Chondrocyte (in vitro differentiated cells): ENCODE data around the gene PLSCR1. TPM values are rescaled to one million over a fixed set of nuclear protein-coding genes. Genes with fewer than 3 reads are reported as not detected.

Source experiments
- DNase-seq: peaks from one replicate; pipeline ENCODE4 v3.0.0; 2021; ENCODE audit warnings: mixed read lengths, low spot score
- H3K27ac Mint-ChIP-seq: one replicate; pipeline ENCODE4 v1.8.0; 2021; ENCODE audit warnings: mild to moderate bottlenecking, moderate library complexity, mixed read lengths; ENCODE audit not compliant: unreplicated experiment
- H3K27me3 Mint-ChIP-seq: 2 replicates; pipeline ENCODE4 v1.8.0; 2021; ENCODE audit warnings: low read depth, mixed read lengths
- H3K36me3 Mint-ChIP-seq: 2 replicates; pipeline ENCODE4 v1.8.0; 2021; ENCODE audit warnings: low read depth, mixed read lengths
- H3K4me1 Mint-ChIP-seq: 2 replicates; pipeline ENCODE4 v1.8.0; 2021; ENCODE audit warnings: low read depth, mild to moderate bottlenecking, mixed read lengths
- H3K4me3 Mint-ChIP-seq: one replicate; pipeline ENCODE4 v1.8.0; 2021; ENCODE audit warnings: mild to moderate bottlenecking, moderate library complexity, mixed read lengths; ENCODE audit not compliant: unreplicated experiment
- H3K9me3 Mint-ChIP-seq: 2 replicates; pipeline ENCODE4 v1.8.0; 2021; ENCODE audit warnings: low read depth, mixed read lengths
- total RNA-seq: library from RNA; stranded (reverse); gene quantifications from 3 replicates; pipeline ENCODE4 v1.2.1, GENCODE V29; 2021
- TF ChIP-seq, protein P1 (sequence below): fragments of 200-600 bp; sonication (generic); IDR thresholded peaks from 2 replicates; pipeline ENCODE4 v1.5.0; 2021; ENCODE audit warnings: antibody characterized with exemption, mild to moderate bottlenecking, moderate library complexity

The PLSCR1 gene
- total RNA-seq, 1 donor from 2014 or later = 21.5 TPM

DNA sequence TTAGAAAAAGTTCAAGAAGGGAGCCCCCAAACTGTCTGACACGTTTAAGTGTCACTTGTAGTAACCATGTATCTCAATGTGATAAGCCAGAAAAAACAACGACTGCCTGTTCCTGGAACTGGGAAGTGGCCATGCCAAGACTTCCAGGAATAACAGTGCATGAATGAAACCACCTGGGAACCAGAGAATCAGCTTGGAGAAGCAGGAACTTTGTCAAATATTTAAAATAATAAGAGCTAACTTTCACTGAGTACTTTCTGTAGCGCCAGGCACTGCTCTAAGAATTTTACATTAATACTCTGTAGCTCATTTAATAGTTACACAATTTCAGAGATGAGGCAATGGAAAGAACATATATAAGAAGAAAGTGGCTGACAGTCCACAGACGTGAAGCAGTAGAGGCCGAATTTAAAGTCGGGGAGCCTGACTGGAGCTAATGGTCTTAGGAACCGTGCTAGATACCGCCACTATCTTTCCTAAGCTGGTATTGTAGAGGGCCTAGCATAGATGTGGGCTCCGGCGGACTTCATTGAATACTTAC is 876 bp downstream of the PLSCR1 start:
- H3K36me3 Mint-ChIP-seq = no peaks in the 10 kb centered on the region
- peaks cover 39% of the 10 kb centered on the region for H3K4me1 Mint-ChIP-seq
- H3K27me3 Mint-ChIP-seq = no peaks in the 10 kb centered on the region
- H3K9me3 Mint-ChIP-seq = no peaks in the 10 kb centered on the region
- no peak for DNase-seq
- H3K4me3 Mint-ChIP-seq = peak overlapping the region; percentile 89
- H3K27ac Mint-ChIP-seq = peak overlapping the region; percentile 95
- TF ChIP-seq, protein P1, sequence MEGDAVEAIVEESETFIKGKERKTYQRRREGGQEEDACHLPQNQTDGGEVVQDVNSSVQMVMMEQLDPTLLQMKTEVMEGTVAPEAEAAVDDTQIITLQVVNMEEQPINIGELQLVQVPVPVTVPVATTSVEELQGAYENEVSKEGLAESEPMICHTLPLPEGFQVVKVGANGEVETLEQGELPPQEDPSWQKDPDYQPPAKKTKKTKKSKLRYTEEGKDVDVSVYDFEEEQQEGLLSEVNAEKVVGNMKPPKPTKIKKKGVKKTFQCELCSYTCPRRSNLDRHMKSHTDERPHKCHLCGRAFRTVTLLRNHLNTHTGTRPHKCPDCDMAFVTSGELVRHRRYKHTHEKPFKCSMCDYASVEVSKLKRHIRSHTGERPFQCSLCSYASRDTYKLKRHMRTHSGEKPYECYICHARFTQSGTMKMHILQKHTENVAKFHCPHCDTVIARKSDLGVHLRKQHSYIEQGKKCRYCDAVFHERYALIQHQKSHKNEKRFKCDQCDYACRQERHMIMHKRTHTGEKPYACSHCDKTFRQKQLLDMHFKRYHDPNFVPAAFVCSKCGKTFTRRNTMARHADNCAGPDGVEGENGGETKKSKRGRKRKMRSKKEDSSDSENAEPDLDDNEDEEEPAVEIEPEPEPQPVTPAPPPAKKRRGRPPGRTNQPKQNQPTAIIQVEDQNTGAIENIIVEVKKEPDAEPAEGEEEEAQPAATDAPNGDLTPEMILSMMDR = no peak

DNA sequence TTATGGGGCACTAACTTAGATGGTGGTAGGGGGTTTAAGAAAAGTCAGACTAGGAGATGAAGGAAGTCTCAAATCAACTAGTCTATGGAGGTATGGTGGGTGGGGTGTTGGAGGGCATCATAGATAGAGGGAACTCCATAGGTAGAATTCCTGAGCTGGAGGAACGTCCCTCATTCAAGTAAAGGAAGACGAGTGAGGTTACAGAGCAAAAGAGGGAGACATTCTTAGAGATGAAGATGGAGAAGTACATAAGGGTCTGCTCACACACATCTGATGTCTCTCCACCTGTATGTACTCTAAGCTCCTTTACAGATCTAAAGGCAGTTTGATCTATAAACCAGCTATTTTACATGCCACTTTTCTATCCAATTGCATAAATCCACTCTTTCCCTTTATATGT is 1.4 kb downstream of the PLSCR1 start:
- peaks cover 39% of the 10 kb centered on the region for H3K4me1 Mint-ChIP-seq
- peak overlapping the region; percentile 89 for H3K4me3 Mint-ChIP-seq
- no peaks in the 10 kb centered on the region for H3K27me3 Mint-ChIP-seq
- DNase-seq = no peak
- H3K27ac Mint-ChIP-seq = peak overlapping the region; percentile 46
- H3K36me3 Mint-ChIP-seq = no peaks in the 10 kb centered on the region
- TF ChIP-seq, protein P1 = no peak
- H3K9me3 Mint-ChIP-seq = no peaks in the 10 kb centered on the region

DNA sequence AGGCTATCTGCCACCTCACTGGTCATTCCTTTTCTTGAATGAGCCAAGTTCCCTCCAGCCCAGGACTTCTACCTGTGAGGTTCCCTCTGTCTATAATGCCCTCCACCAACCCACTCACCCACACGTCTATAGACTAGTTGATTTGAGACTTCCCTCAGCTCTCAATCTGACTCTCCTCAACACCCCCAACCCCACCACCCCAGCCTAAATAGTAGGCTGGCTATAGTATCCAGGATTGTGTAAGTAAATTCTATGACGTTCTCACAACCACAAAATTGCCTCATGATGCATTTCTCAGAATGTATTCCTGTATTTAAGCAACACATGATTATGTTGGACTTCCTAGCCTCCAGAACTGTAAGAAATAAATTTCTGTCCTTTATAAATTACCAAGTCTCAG is 2.2 kb downstream of the PLSCR1 start:
- Mint-ChIP-seq H3K36me3 (no peaks in the 10 kb centered on the region), H3K9me3 (no peaks in the 10 kb centered on the region), H3K4me1 (peaks cover 43% of the 10 kb centered on the region), H3K4me3 (no peak overlapping the region), H3K27ac (no peak overlapping the region), H3K27me3 (no peaks in the 10 kb centered on the region)
- no peak for DNase-seq
- TF ChIP-seq, protein P1 = no peak

DNA sequence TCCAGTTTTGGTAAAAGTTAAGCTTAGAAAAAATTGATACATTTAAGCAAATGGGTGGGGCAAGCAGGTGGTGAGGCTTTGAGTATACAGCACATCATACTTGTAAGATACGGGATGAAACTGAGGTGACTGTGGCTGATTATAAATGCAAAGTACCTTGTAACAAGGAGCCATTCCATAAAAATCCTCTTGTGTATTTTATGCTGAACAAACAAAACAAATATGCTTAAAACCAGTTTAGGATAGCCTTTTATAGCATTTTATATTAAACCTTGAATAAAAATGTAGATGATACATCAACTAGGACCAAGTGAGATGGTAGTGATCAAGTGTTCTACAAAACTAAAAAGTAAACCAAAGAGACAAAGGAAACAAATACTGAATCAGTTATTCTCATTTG is 3.4 kb downstream of the PLSCR1 start:
- Mint-ChIP-seq H3K27ac (no peak overlapping the region), H3K36me3 (no peaks in the 10 kb centered on the region), H3K9me3 (no peaks in the 10 kb centered on the region), H3K27me3 (no peaks in the 10 kb centered on the region), H3K4me3 (no peak overlapping the region), H3K4me1 (peaks cover 53% of the 10 kb centered on the region)
- DNase-seq = no peak
- TF ChIP-seq, protein P1 = no peak

- DNase-seq = no peak
- Mint-ChIP-seq H3K4me1 (peaks cover 52% of the 10 kb centered on the region), H3K9me3 (no peaks in the 10 kb centered on the region), H3K27me3 (no peaks in the 10 kb centered on the region), H3K36me3 (no peaks in the 10 kb centered on the region), H3K27ac (no peak overlapping the region), H3K4me3 (no peak overlapping the region)
- TF ChIP-seq, protein P1 = no peak
Measured at GRCh38 chr3:146540236-146540635, 4.2 kb downstream of the PLSCR1 start.
